Stimulated activated CD4-positive, alpha-beta T cell treated with anti-CD3 and anti-CD28 coated beads, Interleukin-1b, Interleukin-23, amount 100 ng/mL, for 24 hours (primary cell): Measurements from ENCODE around the gene BEND3.
"Not testable (repeated sequence)": the region's sequence is repeated elsewhere in the genome, so short reads cannot be mapped to it uniquely, and the experiment has no call there.

Experiments
- DNase-seq, 4 experiments: peaks; one replicate each; pipeline ENCODE4 v3.0.0-alpha.2; 2020; ENCODE audit warnings: low read depth in 4 of 4, low spot score in 1 of 4

Gene BEND3

DNA sequence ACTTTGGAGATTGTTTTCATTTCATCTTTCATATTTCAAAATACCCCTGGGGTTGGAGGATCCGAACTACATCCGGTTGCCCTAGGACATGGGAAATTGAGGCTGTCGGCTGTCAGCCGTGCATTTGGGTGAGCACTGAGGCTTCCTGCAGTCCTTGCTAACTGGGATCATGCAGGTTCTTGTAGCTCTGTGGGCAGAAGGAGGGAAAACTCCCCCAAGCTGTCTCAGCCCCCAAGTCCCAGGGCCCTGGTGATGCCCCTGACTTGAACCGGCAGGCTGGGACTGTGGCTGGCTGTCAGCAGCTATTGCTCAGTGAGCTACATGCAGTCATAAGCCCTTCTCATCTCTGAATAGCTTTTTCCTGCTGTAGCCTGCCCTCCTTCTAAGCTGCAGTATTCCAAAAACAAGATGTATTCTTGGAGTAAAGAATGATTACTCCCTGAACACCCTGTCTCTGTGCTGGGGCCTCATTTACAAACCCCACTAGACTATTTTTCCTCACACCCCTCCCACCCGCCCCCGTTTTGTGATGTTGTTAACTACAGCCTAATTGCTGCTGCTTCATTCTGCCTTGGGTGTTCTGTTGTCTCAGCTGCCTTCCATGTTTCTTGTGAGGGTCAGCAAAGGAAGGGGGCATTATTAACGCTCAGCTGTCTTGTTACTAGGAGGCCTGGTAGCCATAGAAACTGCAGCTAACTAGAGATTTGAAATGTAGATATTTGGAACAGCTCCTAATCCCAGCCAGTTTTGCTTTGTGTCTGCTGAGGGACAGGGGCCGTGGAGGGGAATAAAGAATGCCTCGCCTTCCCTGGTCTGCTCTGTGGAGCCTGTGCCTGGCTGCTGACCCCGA is 69.3 kb downstream of the BEND3 start:
- DNase-seq = no peak

DNA sequence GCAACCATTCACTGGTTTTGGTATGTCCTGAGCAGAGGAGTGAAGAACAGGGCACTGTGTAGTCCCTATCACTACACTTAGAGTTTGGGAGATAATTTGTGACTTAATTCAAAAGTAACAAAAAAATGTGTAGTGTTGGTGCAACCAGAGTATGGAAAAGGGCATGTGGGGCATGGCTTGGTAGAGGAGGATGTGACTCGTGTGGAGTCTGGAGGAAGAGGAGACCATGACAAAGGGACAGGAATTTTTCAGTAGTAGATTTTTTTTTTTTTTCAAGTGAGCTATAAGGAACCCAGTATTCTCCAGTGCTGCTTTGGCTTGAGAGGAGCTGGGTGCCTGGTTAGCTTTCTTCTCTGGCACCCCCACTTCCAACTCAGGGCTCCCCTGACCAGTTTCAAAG is 82.2 kb downstream of the BEND3 start:
- no peak for DNase-seq

DNA sequence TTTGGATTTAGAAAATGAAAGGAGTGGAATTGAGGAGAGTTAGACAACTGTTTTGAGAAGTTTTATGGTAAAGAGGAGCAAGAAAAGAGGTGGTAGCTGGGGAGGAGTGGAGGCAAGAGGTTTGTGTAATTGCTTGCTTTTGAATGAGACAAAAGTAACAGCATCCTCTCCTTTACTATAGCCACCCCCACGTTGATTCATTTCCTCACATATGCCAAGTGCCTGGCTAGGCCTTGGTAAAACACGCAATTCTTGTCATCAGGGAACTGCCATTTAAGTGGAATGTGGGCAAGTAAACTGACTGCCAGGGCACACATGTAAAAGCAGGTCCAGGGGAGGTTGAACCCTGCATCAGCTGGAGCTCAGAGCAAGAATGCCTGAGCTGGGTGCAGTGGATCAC is 83.3 kb downstream of the BEND3 start:
- DNase-seq = no peak

DNA sequence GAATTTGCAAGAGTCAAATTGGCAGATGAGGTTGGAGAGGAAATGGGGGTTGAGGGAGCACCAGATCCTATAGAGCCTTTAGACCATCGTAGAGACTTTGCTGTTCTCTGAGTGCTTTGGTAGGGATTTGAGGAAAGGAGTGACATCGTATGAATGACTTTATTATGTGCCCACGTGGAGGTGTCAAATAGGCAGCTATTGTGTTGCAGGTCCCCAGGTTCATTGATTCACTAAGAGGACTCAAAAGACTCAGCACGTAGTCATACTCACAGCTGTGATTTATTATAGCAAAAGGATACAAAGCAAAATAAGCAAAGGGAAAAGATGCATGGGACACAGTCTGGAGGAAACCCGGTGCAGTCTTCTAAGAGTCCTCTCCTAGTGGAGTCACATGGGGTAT is 85.2 kb downstream of the BEND3 start:
- DNase-seq = no peak

DNA sequence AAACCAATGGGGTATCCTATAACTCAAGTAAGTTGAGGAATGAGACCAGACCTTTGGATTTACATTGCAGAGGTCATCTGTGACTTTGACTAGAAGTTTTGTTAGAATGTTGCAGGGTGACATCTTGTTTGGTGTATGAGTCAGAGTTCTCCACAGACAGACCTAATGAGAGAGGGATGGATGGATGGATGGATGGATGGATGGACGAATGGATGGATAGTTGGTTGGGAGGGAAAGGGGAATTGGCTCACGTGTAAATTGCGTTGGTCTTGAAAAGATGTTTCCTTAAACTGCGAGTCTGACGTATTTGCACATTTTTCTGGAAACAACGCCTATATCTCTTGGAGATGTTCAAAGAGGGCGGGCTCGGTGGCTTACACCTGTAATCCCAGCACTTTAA is 88.3 kb downstream of the BEND3 start:
- no peak for DNase-seq

DNA sequence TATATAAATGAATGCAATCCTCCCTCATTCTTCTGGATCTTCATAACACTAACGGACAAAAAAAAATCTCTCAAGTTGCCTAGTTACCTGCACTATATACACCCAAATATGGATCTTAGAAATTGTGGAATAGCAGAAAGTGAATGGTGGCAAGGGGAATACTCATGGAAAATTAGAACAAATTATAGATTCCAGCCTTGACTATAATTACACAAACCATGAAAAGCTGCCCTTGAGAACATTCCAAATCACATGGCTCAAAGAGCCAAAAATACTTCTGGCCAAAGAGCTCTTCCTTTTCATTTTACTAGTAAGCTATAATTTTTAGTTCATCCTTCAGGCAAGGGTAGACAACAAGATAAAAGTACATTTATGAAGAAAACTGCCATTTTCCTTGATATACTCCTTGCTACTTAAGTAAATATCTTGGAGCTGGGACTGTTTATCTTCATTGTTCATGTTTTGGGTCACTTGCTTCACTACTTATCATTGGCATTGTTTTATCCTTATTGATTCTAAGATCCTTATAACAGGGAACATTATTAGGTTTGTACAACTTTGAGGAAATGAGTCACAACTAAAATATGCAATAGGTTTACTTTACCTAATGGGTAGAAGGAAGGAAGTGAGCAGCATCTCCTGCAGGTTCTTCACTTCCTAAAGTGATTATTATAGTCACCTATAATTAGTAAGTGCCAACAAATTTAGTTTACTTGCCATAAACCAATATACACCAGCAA is 93.7 kb downstream of the BEND3 start:
- DNase-seq = no peak

DNA sequence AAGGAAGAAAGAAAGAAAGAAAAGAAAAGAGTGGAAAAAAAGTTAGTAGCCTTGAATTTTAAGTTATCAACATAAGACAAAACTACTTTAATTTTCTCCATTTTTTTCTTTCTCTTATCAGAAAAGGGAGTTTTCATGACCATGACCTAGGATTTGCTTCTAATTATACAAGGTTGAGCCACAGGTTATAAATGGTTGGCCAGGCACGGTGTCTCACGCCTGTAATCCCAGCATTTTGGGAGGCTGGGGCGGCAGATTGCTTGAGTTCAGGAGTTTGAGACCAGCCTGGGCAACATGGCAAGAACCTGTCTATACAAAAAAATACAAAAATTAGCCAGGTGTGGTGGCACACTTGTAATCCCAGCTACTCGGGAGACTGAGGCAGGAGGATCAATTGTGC is 95.1 kb downstream of the BEND3 start:
- no peak for DNase-seq

DNA sequence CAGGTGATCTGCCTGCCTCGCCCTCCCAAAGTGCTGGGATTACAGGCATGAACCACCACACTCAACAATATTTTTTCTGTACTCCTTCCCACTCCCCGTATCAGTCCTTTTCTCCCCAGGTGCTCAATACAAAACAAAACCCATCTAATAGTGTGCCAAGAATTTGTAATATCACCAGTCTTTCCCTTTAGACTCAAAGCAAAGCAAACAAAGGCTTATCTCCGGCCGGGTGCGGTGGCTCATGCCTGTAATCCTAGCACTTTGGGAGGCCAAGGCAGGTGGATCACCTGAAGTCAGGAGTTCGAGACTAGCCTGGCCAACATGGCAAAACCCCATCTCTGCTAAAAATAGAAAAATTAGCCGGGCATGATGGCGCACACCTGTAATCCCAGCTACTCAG is 95.7 kb downstream of the BEND3 start:
- not testable (repeated sequence) for DNase-seq

DNA sequence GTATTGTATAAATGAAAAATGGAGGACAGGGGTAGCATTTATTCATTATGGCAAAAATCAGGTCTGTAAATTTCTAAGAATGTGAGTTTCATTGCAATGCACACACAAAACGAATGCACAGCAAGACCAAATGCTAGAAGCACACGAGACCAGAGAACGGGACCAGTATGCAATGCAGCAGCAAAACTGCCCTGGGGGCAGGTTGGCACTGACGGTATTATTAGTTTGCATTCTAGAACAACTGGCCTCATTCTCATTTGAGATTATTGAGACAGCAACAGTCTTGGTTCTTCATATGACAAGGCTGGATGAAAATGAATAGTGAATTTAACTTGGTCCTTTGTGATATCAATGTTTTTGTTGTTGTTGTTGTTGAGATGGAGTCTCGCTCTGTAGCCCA is 96.3 kb downstream of the BEND3 start:
- no peak for DNase-seq
